HCT116 (cell line): ENCODE results near the gene IFT122. TPM values are rescaled to one million over a fixed set of nuclear protein-coding genes. Genes with fewer than 3 reads are reported as not detected.

Experiments
- ATAC-seq: fragments of 200-7000 bp; cut with Tn5 transposase; 2 replicates; pipeline ENCODE4 v1.9.1; 2020; ENCODE audit warnings: mild to moderate bottlenecking, moderate library complexity
- BruUV-seq: library from RNA; stranded (reverse); fragments of 400-500 nt; replicated peaks from 2 replicates; lab custom pipeline; 2021; lab: Mats Ljungman, UMichigan
- CTCF ChIA-PET: fragments of 300-600 bp; sonication (Branson Sonifier 250); formaldehyde crosslinking; loops from one replicate; lab custom pipeline; 2021; ENCODE audit warnings: antibody characterized with exemption; lab: Charles Lee
- POLR2A ChIA-PET: fragments of 300-600, 350-600 bp; sonication (Branson Sonifier 250); formaldehyde crosslinking; loops from one replicate; lab custom pipeline; 2021; ENCODE audit warnings: antibody characterized with exemption; lab: Charles Lee
- RAD21 ChIA-PET, 2 experiments: fragments of 300-600 bp; sonication (Branson Sonifier 250); formaldehyde crosslinking; loops; one replicate each; lab custom pipeline; 2023; ENCODE audit warnings: low total read pairs in 2 of 2; ENCODE audit not compliant: uncharacterized antibody in 2 of 2, unreplicated experiment in 2 of 2, low non-redundant PET in 1 of 2; lab: Charles Lee
- DNase-seq: peaks from one replicate; pipeline ENCODE4 v3.0.0-alpha.2; 2010; ENCODE audit warnings: low read depth, low spot score
- H2AFZ ChIP-seq: fragments of 200-600 bp; shearing (Covaris generic), sonication (generic); 2 replicates; pipeline ENCODE4 v1.6.1; 2017; ENCODE audit warnings: low read depth, mixed run types, mixed read lengths, antibody characterized with exemption, low read length; ENCODE audit not compliant: poor library complexity, severe bottlenecking
- H3K27ac ChIP-seq: 2 replicates; pipeline ENCODE4 v1.5.1; 2012; ENCODE audit warnings: low read depth, low read length
- H3K27me3 ChIP-seq: fragments of 200-600 bp; sonication (generic); 2 replicates; pipeline ENCODE4 v1.6.1; 2016; ENCODE audit warnings: mixed run types, low read length, mixed read lengths; ENCODE audit not compliant: insufficient read depth
- H3K36me3 ChIP-seq, 2 experiments: fragments of 200-500 bp in 1 of 2; fragments of 200-600 bp in 1 of 2; sonication (Bioruptor generic) in 1 of 2; sonication (generic) in 1 of 2; 2 replicates each; pipeline versions ENCODE4 v1.5.1 to v1.6.1; 2014 to 2016; ENCODE audit warnings: low read length in 2 of 2, inconsistent platforms in 1 of 2, mixed read lengths in 1 of 2, mixed run types in 1 of 2; ENCODE audit not compliant: insufficient read depth in 2 of 2, control insufficient read depth in 1 of 2
- H3K4me1 ChIP-seq, 2 experiments: fragments of 200-600 bp in 1 of 2; sonication (generic) in 1 of 2; 2 replicates each; pipeline versions ENCODE4 v1.5.1 to v1.6.1; 2012 to 2017; ENCODE audit warnings: low read length in 2 of 2, inconsistent platforms in 1 of 2, mild to moderate bottlenecking in 1 of 2, mixed read lengths in 1 of 2, mixed run types in 1 of 2, moderate library complexity in 1 of 2; ENCODE audit not compliant: insufficient read depth in 2 of 2, control insufficient read depth in 1 of 2
- H3K4me2 ChIP-seq: fragments of 200-600 bp; sonication (generic); 2 replicates; pipeline ENCODE4 v1.6.1; 2017; ENCODE audit warnings: mixed run types, low read length, mixed read lengths
- H3K4me3 ChIP-seq, 2 experiments: fragments of 200-600 bp in 1 of 2; sonication (generic) in 1 of 2; replicated peaks in 1 of 2; 2 replicates each; pipeline ENCODE4 v1.5.1; 2011 to 2016; ENCODE audit warnings: low read length in 2 of 2, control low read depth in 1 of 2, low read depth in 1 of 2, mild to moderate bottlenecking in 1 of 2, mixed read lengths in 1 of 2, mixed run types in 1 of 2
- H3K79me2 ChIP-seq: fragments of 200-600 bp; sonication (generic); 2 replicates; pipeline ENCODE4 v1.6.1; 2017; ENCODE audit warnings: mild to moderate bottlenecking, mixed run types, low read length, moderate library complexity, mixed read lengths; ENCODE audit not compliant: insufficient read depth
- H3K9ac ChIP-seq: fragments of 200-600 bp; sonication (generic); 2 replicates; pipeline ENCODE4 v1.6.1; 2016; ENCODE audit warnings: low read length, mixed read lengths
- H3K9me2 ChIP-seq: fragments of 200-600 bp; sonication (generic), shearing (Covaris generic); 2 replicates; pipeline ENCODE4 v1.6.1; 2017; ENCODE audit warnings: mixed run types, mild to moderate bottlenecking, moderate library complexity; ENCODE audit not compliant: insufficient read depth
- H3K9me3 ChIP-seq, 2 experiments: fragments of 200-500 bp in 1 of 2; fragments of 200-600 bp in 1 of 2; sonication (Bioruptor generic) in 1 of 2; sonication (generic) in 1 of 2; 2 replicates each; pipeline ENCODE4 v1.6.1; 2014 to 2017; ENCODE audit warnings: low read length in 2 of 2, mixed read lengths in 2 of 2, inconsistent platforms in 1 of 2, low read depth in 1 of 2, mild to moderate bottlenecking in 1 of 2, mixed run types in 1 of 2, moderate library complexity in 1 of 2; ENCODE audit not compliant: control insufficient read depth in 1 of 2, insufficient read depth in 1 of 2
- H4K20me1 ChIP-seq: fragments of 200-600 bp; sonication (generic), shearing (Covaris generic); 2 replicates; pipeline ENCODE4 v1.6.1; 2017; ENCODE audit warnings: mixed run types, mild to moderate bottlenecking, moderate library complexity; ENCODE audit not compliant: insufficient read depth
- CBX3 ChIP-seq: IDR thresholded peaks from 2 replicates; pipeline ENCODE4 v1.6.1; 2012; ENCODE audit warnings: low read depth
- CEBPB ChIP-seq: IDR thresholded peaks from 2 replicates; pipeline ENCODE4 v1.6.1; 2012; ENCODE audit warnings: low read depth
- EGR1 ChIP-seq: IDR thresholded peaks from 2 replicates; pipeline ENCODE4 v1.6.1; 2012; ENCODE audit warnings: low read depth
- ELF1 ChIP-seq: IDR thresholded peaks from 2 replicates; pipeline ENCODE4 v1.6.1; 2012; ENCODE audit warnings: low read depth, borderline replicate concordance
- EZH2 ChIP-seq: fragments of 200-600 bp; sonication (generic); IDR thresholded peaks from 2 replicates; pipeline ENCODE4 v1.6.1; 2017; ENCODE audit warnings: antibody characterized with exemption, mixed run types
- EZH2phosphoT487 ChIP-seq: fragments of 200-600 bp; IDR thresholded peaks from 2 replicates; pipeline ENCODE4 v1.6.1; 2018; ENCODE audit warnings: antibody characterized with exemption, borderline replicate concordance
- JUND ChIP-seq: IDR thresholded peaks from 2 replicates; pipeline ENCODE4 v1.6.1; 2012
- POLR2A ChIP-seq: IDR thresholded peaks from 2 replicates; pipeline ENCODE4 v1.7.0; 2011; ENCODE audit warnings: borderline replicate concordance; ENCODE audit not compliant: insufficient read depth, insufficient read length; ENCODE audit errors: extremely low read depth
- POLR2AphosphoS5 ChIP-seq: IDR thresholded peaks from 2 replicates; pipeline ENCODE4 v1.6.1; 2011; ENCODE audit warnings: mild to moderate bottlenecking, low read depth, low read length, moderate library complexity
- RAD21 ChIP-seq: IDR thresholded peaks from 2 replicates; pipeline ENCODE4 v1.6.1; 2012; ENCODE audit warnings: low read depth, mild to moderate bottlenecking
- SP1 ChIP-seq: IDR thresholded peaks from 2 replicates; pipeline ENCODE4 v1.6.1; 2012; ENCODE audit warnings: low read depth
- SRF ChIP-seq: IDR thresholded peaks from 2 replicates; pipeline ENCODE4 v1.6.1; 2012; ENCODE audit warnings: low read depth
- YY1 ChIP-seq: IDR thresholded peaks from 2 replicates; pipeline ENCODE4 v1.6.1; 2011; ENCODE audit warnings: low read length, low read depth, moderate library complexity, mild to moderate bottlenecking; ENCODE audit not compliant: insufficient replicate concordance; ENCODE audit errors: extremely low read depth
- ZFX ChIP-seq: fragments of 450-650 bp; IDR thresholded peaks from 2 replicates; pipeline ENCODE4 v1.6.1; 2017
- ZNF274 ChIP-seq: fragments of 200-500 bp; sonication (Bioruptor generic); IDR thresholded peaks from 2 replicates; pipeline ENCODE4 v1.6.1; 2014; ENCODE audit warnings: mild to moderate bottlenecking, low read depth, low read length, inconsistent platforms
- intact Hi-C: fragments of 100-400 bp; cut with micrococcal nuclease; formaldehyde crosslinking; loops from 2 replicates; pipeline ENCODE4 v1.10.0; 2022
- total RNA-seq: library from RNA; stranded (reverse); gene quantifications from one replicate; pipeline ENCODE4 v1.2.1, GENCODE V29; 2021; ENCODE audit not compliant: unreplicated experiment
- TF ChIP-seq, protein P1 (sequence below): IDR thresholded peaks from 2 replicates; pipeline ENCODE4 v1.6.1; 2012
- TF ChIP-seq, protein P2 (sequence below), 3 experiments: fragments of 200-600 bp in 1 of 3; sonication (generic) in 1 of 3; IDR thresholded peaks in 2 of 3; conservative IDR thresholded peaks in 1 of 3; 2 replicates each; pipeline ENCODE4 v1.5.1; 2012 to 2017; ENCODE audit warnings: low read depth in 2 of 3, low read length in 2 of 3, antibody characterized with exemption in 1 of 3, borderline replicate concordance in 1 of 3, control low read depth in 1 of 3, mild to moderate bottlenecking in 1 of 3, mixed read lengths in 1 of 3, mixed run types in 1 of 3, moderate library complexity in 1 of 3; ENCODE audit not compliant: insufficient read depth in 1 of 3
- TF ChIP-seq, protein P3 (sequence below): IDR thresholded peaks from 2 replicates; pipeline ENCODE4 v1.6.1; 2012
- TF ChIP-seq, protein P4 (sequence below): IDR thresholded peaks from 2 replicates; pipeline ENCODE4 v1.6.1; 2012; ENCODE audit warnings: low read depth

The IFT122 gene
- total RNA-seq, 1 experiment from 2014 or later, result 21.4 TPM

DNA sequence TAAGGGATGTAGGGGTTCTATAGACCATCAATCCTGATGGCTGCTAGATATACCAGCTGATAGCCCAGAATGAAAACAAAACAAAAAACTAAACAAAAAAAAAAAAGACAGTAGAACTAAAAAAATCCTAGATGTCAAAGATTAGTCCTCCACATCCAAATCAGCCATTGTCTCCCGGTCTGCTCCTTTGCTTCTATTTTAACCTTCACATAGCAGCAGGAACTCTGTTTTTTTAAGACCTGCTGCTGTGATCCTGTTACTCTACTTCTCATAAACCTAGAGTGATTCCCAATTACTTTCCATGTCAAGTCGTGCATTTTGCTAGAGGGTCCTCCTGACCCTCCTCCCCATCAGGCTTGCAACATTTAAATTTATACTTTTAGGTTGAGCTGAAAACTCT lies 2.5 kb downstream of the IFT122 start:
- no peak for ATAC-seq
- TF ChIP-seq RAD21, result no peak
- TF ChIP-seq, protein P1, sequence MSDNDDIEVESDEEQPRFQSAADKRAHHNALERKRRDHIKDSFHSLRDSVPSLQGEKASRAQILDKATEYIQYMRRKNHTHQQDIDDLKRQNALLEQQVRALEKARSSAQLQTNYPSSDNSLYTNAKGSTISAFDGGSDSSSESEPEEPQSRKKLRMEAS, result no peak
- no peak for TF ChIP-seq SP1
- TF ChIP-seq ELF1, result no peak
- TF ChIP-seq ZNF274, result no peak
- TF ChIP-seq CBX3, result no peak
- no peak for TF ChIP-seq EZH2
- TF ChIP-seq POLR2AphosphoS5, result no peak
- TF ChIP-seq, protein P2, sequence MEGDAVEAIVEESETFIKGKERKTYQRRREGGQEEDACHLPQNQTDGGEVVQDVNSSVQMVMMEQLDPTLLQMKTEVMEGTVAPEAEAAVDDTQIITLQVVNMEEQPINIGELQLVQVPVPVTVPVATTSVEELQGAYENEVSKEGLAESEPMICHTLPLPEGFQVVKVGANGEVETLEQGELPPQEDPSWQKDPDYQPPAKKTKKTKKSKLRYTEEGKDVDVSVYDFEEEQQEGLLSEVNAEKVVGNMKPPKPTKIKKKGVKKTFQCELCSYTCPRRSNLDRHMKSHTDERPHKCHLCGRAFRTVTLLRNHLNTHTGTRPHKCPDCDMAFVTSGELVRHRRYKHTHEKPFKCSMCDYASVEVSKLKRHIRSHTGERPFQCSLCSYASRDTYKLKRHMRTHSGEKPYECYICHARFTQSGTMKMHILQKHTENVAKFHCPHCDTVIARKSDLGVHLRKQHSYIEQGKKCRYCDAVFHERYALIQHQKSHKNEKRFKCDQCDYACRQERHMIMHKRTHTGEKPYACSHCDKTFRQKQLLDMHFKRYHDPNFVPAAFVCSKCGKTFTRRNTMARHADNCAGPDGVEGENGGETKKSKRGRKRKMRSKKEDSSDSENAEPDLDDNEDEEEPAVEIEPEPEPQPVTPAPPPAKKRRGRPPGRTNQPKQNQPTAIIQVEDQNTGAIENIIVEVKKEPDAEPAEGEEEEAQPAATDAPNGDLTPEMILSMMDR (IDR thresholded peaks at IDR 0.05 in 2 of 3, conservative IDR thresholded peaks at IDR 0.05 in 1 of 3; ENCODE audit: borderline replicate concordance in 1 of 3, insufficient read depth in 1 of 3, low read depth in 2 of 3, low read length in 2 of 3), result no peak
- no peak for TF ChIP-seq YY1
- no peak for TF ChIP-seq SRF
- no peak for TF ChIP-seq POLR2A
- TF ChIP-seq, protein P3, sequence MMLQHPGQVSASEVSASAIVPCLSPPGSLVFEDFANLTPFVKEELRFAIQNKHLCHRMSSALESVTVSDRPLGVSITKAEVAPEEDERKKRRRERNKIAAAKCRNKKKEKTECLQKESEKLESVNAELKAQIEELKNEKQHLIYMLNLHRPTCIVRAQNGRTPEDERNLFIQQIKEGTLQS, result no peak
- TF ChIP-seq EZH2phosphoT487, result no peak
- TF ChIP-seq, protein P4, sequence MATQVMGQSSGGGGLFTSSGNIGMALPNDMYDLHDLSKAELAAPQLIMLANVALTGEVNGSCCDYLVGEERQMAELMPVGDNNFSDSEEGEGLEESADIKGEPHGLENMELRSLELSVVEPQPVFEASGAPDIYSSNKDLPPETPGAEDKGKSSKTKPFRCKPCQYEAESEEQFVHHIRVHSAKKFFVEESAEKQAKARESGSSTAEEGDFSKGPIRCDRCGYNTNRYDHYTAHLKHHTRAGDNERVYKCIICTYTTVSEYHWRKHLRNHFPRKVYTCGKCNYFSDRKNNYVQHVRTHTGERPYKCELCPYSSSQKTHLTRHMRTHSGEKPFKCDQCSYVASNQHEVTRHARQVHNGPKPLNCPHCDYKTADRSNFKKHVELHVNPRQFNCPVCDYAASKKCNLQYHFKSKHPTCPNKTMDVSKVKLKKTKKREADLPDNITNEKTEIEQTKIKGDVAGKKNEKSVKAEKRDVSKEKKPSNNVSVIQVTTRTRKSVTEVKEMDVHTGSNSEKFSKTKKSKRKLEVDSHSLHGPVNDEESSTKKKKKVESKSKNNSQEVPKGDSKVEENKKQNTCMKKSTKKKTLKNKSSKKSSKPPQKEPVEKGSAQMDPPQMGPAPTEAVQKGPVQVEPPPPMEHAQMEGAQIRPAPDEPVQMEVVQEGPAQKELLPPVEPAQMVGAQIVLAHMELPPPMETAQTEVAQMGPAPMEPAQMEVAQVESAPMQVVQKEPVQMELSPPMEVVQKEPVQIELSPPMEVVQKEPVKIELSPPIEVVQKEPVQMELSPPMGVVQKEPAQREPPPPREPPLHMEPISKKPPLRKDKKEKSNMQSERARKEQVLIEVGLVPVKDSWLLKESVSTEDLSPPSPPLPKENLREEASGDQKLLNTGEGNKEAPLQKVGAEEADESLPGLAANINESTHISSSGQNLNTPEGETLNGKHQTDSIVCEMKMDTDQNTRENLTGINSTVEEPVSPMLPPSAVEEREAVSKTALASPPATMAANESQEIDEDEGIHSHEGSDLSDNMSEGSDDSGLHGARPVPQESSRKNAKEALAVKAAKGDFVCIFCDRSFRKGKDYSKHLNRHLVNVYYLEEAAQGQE, result no peak
- no peak for TF ChIP-seq EGR1
- TF ChIP-seq ZFX, result no peak
- TF ChIP-seq JUND, result no peak
- no peak for TF ChIP-seq CEBPB
- H3K4me3 ChIP-seq, result no peak overlapping the region
- ChIA-PET POLR2A (no interaction called here), RAD21 (no interaction called here), CTCF (no interaction called here)
- no TSS peak for BruUV-seq
- no peaks in the 10 kb centered on the region for H3K27me3 ChIP-seq
- DNase-seq, result no peak
- peaks cover 0 to 4% of the 10 kb centered on the region in 2 experiments; a peak in 2 of 4 replicates for H3K36me3 ChIP-seq
- no peak overlapping the region for H3K4me2 ChIP-seq
- no peaks in the 10 kb centered on the region for H3K9me3 ChIP-seq
- no peak overlapping the region for H3K9ac ChIP-seq
- no peak overlapping the region for H2AFZ ChIP-seq
- H3K4me1 ChIP-seq, result peaks cover 9 to 18% of the 10 kb centered on the region in 2 experiments; a peak in 3 of 4 replicates
- no peaks in the 10 kb centered on the region for H4K20me1 ChIP-seq
- peaks cover 32% of the 10 kb centered on the region for H3K79me2 ChIP-seq
- no peak overlapping the region for H3K27ac ChIP-seq
- intact Hi-C loops, result no loop called here
- no peaks in the 10 kb centered on the region for H3K9me2 ChIP-seq
